Measurements from ENCODE around the gene PHGDH. TPM values are rescaled to one million over a fixed set of nuclear protein-coding genes. Genes with fewer than 3 reads are reported as not detected.
A peak's percentile ranks its signal among the peaks of the same experiment; 100 is the strongest.

The PHGDH gene
- total and polyA plus RNA-seq, 2 of the 13 experiments (the other 11 are each of a cell fraction or from before 2014, with no cell fraction given), result 95.8 to 133 TPM

GRCh38 chr1:119711804-119712341 is at the start of gene PHGDH (continued):
- TF ChIP-seq, protein P1, sequence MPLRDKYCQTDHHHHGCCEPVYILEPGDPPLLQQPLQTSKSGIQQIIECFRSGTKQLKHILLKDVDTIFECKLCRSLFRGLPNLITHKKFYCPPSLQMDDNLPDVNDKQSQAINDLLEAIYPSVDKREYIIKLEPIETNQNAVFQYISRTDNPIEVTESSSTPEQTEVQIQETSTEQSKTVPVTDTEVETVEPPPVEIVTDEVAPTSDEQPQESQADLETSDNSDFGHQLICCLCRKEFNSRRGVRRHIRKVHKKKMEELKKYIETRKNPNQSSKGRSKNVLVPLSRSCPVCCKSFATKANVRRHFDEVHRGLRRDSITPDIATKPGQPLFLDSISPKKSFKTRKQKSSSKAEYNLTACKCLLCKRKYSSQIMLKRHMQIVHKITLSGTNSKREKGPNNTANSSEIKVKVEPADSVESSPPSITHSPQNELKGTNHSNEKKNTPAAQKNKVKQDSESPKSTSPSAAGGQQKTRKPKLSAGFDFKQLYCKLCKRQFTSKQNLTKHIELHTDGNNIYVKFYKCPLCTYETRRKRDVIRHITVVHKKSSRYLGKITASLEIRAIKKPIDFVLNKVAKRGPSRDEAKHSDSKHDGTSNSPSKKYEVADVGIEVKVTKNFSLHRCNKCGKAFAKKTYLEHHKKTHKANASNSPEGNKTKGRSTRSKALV (CRISPR knock-in tag; IDR thresholded peaks at IDR 0.05), result no peak
- TF ChIP-seq, protein P2, sequence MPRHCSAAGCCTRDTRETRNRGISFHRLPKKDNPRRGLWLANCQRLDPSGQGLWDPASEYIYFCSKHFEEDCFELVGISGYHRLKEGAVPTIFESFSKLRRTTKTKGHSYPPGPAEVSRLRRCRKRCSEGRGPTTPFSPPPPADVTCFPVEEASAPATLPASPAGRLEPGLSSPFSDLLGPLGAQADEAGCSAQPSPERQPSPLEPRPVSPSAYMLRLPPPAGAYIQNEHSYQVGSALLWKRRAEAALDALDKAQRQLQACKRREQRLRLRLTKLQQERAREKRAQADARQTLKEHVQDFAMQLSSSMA (CRISPR knock-in tag; IDR thresholded peaks at IDR 0.05), result no peak
- TF ChIP-seq ZNF333 (CRISPR knock-in tag; IDR thresholded peaks at IDR 0.05; ENCODE audit: borderline replicate concordance) (no peak), YY1 (IDR thresholded peaks at IDR 0.05; ENCODE audit: insufficient read depth, insufficient replicate concordance, low read depth, low read length) (peak; percentile 31), PATZ1 (CRISPR knock-in tag; IDR thresholded peaks at IDR 0.05) (peak; percentile 13; the same call in 1 of the 2 replicates), ZNF792 (CRISPR knock-in tag; IDR thresholded peaks at IDR 0.05) (0 out of 2 replicates have a peak, but pooled peaks have one; percentile 17), TRIM24 (CRISPR knock-in tag; IDR thresholded peaks at IDR 0.05) (no peak), BCL6 (CRISPR knock-in tag; IDR thresholded peaks at IDR 0.05) (no peak), HMG20B (CRISPR knock-in tag; conservative IDR thresholded peaks at IDR 0.05) (no peak), CREM (IDR thresholded peaks at IDR 0.05) (no peak), CREM (CRISPR knock-in tag; IDR thresholded peaks at IDR 0.05) (no peak), THAP8 (CRISPR knock-in tag; IDR thresholded peaks at IDR 0.05; ENCODE audit: borderline replicate concordance) (no peak), ZBTB7B (CRISPR knock-in tag; IDR thresholded peaks at IDR 0.05) (no peak), PAWR (CRISPR knock-in tag; IDR thresholded peaks at IDR 0.05; ENCODE audit: borderline replicate concordance) (no peak), ZSCAN30 (CRISPR knock-in tag; IDR thresholded peaks at IDR 0.05) (0 out of 2 replicates have a peak, but pooled peaks have one; percentile 82), ZNF773 (CRISPR knock-in tag; IDR thresholded peaks at IDR 0.05; ENCODE audit: borderline replicate concordance) (no peak), HOXA5 (CRISPR knock-in tag; IDR thresholded peaks at IDR 0.05) (no peak), ZNF737 (CRISPR knock-in tag; IDR thresholded peaks at IDR 0.05; ENCODE audit: borderline replicate concordance) (no peak), SAP130 (CRISPR knock-in tag; IDR thresholded peaks at IDR 0.05; ENCODE audit: low read depth) (peak; percentile 48)
- TF ChIP-seq, protein P3, sequence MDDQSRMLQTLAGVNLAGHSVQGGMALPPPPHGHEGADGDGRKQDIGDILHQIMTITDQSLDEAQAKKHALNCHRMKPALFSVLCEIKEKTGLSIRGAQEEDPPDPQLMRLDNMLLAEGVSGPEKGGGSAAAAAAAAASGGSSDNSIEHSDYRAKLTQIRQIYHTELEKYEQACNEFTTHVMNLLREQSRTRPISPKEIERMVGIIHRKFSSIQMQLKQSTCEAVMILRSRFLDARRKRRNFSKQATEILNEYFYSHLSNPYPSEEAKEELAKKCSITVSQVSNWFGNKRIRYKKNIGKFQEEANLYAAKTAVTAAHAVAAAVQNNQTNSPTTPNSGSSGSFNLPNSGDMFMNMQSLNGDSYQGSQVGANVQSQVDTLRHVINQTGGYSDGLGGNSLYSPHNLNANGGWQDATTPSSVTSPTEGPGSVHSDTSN (CRISPR knock-in tag; IDR thresholded peaks at IDR 0.05; ENCODE audit: borderline replicate concordance), result no peak
- TF ChIP-seq, protein P4, sequence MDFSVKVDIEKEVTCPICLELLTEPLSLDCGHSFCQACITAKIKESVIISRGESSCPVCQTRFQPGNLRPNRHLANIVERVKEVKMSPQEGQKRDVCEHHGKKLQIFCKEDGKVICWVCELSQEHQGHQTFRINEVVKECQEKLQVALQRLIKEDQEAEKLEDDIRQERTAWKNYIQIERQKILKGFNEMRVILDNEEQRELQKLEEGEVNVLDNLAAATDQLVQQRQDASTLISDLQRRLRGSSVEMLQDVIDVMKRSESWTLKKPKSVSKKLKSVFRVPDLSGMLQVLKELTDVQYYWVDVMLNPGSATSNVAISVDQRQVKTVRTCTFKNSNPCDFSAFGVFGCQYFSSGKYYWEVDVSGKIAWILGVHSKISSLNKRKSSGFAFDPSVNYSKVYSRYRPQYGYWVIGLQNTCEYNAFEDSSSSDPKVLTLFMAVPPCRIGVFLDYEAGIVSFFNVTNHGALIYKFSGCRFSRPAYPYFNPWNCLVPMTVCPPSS (IDR thresholded peaks at IDR 0.05), result no peak
- TF ChIP-seq, protein P5, sequence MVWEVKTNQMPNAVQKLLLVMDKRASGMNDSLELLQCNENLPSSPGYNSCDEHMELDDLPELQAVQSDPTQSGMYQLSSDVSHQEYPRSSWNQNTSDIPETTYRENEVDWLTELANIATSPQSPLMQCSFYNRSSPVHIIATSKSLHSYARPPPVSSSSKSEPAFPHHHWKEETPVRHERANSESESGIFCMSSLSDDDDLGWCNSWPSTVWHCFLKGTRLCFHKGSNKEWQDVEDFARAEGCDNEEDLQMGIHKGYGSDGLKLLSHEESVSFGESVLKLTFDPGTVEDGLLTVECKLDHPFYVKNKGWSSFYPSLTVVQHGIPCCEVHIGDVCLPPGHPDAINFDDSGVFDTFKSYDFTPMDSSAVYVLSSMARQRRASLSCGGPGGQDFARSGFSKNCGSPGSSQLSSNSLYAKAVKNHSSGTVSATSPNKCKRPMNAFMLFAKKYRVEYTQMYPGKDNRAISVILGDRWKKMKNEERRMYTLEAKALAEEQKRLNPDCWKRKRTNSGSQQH (CRISPR knock-in tag; IDR thresholded peaks at IDR 0.05; ENCODE audit: low read depth), result no peak

Measured in HepG2 (cell line).